Panc1 (cell line): ENCODE measurements around the gene CYTH3.

ENCODE experiments used
- POLR2AphosphoS5 ChIP-seq: IDR thresholded peaks from 2 replicates; pipeline ENCODE4 v1.6.1; 2012; ENCODE audit warnings: mild to moderate bottlenecking, low read depth, low read length, moderate library complexity
- TF ChIP-seq, protein P1 (sequence below): fragments of 450-650 bp; IDR thresholded peaks from 2 replicates; pipeline ENCODE4 v1.5.1; 2017; ENCODE audit warnings: mild to moderate bottlenecking

DNA sequence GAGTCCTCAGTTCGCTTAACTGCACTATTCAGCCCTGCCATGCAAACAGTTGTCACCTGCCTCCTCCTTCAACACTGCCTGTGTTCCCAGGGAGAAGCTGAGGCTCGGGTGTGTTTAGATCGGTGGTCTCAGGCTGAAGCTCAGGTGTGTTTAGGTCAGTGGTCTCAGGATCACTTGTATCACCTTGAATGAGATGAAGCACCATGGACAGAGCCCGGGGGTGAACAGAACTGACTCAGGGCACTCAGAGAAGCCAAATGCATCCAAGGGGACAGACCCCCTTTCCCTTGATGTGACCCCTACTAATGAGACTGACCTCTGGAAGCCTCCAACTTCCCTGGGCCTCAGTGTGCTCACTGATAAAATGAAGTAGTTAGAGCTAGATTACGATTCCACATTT, 84.0 kb downstream of the CYTH3 start:
- TF ChIP-seq, protein P1, sequence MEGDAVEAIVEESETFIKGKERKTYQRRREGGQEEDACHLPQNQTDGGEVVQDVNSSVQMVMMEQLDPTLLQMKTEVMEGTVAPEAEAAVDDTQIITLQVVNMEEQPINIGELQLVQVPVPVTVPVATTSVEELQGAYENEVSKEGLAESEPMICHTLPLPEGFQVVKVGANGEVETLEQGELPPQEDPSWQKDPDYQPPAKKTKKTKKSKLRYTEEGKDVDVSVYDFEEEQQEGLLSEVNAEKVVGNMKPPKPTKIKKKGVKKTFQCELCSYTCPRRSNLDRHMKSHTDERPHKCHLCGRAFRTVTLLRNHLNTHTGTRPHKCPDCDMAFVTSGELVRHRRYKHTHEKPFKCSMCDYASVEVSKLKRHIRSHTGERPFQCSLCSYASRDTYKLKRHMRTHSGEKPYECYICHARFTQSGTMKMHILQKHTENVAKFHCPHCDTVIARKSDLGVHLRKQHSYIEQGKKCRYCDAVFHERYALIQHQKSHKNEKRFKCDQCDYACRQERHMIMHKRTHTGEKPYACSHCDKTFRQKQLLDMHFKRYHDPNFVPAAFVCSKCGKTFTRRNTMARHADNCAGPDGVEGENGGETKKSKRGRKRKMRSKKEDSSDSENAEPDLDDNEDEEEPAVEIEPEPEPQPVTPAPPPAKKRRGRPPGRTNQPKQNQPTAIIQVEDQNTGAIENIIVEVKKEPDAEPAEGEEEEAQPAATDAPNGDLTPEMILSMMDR = no peak
- TF ChIP-seq POLR2AphosphoS5 = no peak
